ENCODE data around the gene MDFI. TPM values are rescaled to one million over a fixed set of nuclear protein-coding genes. Genes with fewer than 3 reads are reported as not detected.

Gene MDFI
- total RNA-seq, 4 donors from 2014 or later, result 1.4 to 6.5 (median 2.3) TPM; not detected in 1

DNA sequence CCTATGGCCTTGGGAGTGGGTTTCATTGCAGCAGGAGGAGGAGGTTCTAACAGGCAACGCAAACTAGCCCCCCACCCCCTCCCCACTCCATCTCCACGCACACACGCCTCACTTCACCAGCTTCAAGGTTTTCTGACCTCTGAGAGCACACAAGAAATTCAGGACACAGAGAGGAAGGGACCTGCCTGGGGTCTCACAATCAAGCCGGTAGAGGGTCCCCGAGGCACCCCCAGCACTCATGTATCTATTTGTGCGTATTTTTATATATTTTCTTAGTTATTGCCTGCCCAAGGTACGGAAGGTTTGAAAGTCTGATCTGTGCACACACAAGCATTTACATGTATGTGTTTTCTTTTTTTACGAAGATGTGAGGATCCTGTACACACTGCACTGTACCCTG lies 16.9 kb downstream of the MDFI start:
- no peak for TF ChIP-seq POLR2A (IDR thresholded peaks at IDR 0.05)
- no peak for TF ChIP-seq POLR2AphosphoS5 (IDR thresholded peaks at IDR 0.05)
- TF ChIP-seq, protein P1, sequence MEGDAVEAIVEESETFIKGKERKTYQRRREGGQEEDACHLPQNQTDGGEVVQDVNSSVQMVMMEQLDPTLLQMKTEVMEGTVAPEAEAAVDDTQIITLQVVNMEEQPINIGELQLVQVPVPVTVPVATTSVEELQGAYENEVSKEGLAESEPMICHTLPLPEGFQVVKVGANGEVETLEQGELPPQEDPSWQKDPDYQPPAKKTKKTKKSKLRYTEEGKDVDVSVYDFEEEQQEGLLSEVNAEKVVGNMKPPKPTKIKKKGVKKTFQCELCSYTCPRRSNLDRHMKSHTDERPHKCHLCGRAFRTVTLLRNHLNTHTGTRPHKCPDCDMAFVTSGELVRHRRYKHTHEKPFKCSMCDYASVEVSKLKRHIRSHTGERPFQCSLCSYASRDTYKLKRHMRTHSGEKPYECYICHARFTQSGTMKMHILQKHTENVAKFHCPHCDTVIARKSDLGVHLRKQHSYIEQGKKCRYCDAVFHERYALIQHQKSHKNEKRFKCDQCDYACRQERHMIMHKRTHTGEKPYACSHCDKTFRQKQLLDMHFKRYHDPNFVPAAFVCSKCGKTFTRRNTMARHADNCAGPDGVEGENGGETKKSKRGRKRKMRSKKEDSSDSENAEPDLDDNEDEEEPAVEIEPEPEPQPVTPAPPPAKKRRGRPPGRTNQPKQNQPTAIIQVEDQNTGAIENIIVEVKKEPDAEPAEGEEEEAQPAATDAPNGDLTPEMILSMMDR (IDR thresholded peaks at IDR 0.05), result no peak
- TF ChIP-seq EP300 (IDR thresholded peaks at IDR 0.05), result no peak
- no peak for ATAC-seq
- Histone ChIP-seq H3K4me1 (peaks cover 0 to 5% (median 0%) of the 10 kb centered on the region in 3 donors), H3K36me3 (no peaks in the 10 kb centered on the region), H3K9me3 (no peaks in the 10 kb centered on the region), H3K27me3 (peaks cover 58% of the 10 kb centered on the region), H3K4me3 (no peak overlapping the region), H3K27ac (no peak overlapping the region)
- 77 to 90% methylated on average over 2 to 6 of the region's 8 CpGs for WGBS, 2 donors (ENCODE audit: low coverage in 1 of 2)

DNA sequence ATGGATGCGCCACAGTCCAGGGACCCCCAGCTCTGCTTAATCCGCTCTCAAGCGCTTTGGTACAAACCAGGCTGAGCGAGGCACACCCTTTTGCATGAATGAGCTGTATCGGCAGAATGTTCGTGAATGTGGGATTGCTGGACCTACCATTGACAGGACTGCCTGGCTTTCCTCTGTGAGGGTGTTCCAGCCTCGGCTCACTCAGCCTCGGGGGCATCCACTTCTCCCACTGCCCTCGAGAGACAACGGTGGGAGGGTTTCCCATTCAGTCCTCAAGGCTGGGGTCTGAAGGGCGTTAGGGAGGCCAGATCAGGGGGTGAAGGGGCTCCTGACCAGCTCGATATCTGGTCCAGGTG lies 17.4 kb downstream of the MDFI start:
- Histone ChIP-seq H3K36me3 (no peaks in the 10 kb centered on the region), H3K4me3 (no peak overlapping the region), H3K9me3 (no peaks in the 10 kb centered on the region), H3K4me1 (peaks cover 0 to 5% (median 0%) of the 10 kb centered on the region in 3 donors), H3K27ac (no peak overlapping the region), H3K27me3 (peaks cover 63% of the 10 kb centered on the region)
- TF ChIP-seq POLR2A (IDR thresholded peaks at IDR 0.05) (no peak), POLR2AphosphoS5 (IDR thresholded peaks at IDR 0.05) (no peak), EP300 (IDR thresholded peaks at IDR 0.05) (no peak)
- TF ChIP-seq, protein P1 (IDR thresholded peaks at IDR 0.05), result no peak
- WGBS, 2 donors (ENCODE audit: low coverage in 1 of 2), result 20% methylated on average over 1 of the region's 12 CpGs; no CpG with 5 or more reads in 1 of the 2 donors
- no peak for ATAC-seq

DNA sequence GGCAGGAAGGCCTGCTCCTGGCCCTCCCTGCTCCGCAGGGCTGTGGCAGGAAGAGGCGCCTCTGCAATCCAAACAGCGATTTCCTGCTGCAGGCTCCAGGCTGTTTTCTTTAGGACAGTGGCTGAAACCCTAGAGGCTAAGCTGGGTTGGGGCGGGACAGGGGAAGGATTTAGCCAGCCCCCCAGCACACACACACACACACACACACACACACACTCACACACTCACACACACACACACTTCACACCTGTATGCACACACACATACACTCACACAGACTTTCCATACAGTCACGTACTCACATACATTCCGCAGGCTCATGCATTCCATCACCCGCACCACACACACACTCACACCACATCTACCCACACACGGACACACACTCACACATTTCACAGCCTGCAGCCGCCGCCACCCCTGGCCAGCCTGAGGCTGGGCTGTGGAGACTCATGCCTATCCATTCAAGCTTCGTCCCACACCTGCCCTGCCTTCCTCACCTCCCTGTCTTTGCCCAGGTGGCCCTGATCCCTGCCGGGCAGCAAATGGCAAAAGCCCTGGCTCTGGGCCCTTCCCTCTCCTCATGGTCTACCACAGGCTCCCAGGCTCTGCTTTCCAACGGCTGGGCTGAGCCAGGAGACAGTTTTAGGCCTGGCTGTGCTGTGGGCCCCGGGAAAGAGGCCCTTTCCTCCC lies 17.9 kb downstream of the MDFI start:
- WGBS, 2 donors (ENCODE audit: low coverage in 1 of 2), result 63 to 76% methylated on average over 4 to 8 of the region's 14 CpGs
- peaks cover 68% of the 10 kb centered on the region for H3K27me3 ChIP-seq
- no peak overlapping the region for H3K27ac ChIP-seq
- H3K4me3 ChIP-seq, result no peak overlapping the region
- no peaks in the 10 kb centered on the region for H3K36me3 ChIP-seq
- TF ChIP-seq EP300 (IDR thresholded peaks at IDR 0.05), result no peak
- H3K4me1 ChIP-seq, result peaks cover 0 to 5% (median 0%) of the 10 kb centered on the region in 3 donors
- ATAC-seq, result peak; percentile 7
- no peaks in the 10 kb centered on the region for H3K9me3 ChIP-seq

DNA sequence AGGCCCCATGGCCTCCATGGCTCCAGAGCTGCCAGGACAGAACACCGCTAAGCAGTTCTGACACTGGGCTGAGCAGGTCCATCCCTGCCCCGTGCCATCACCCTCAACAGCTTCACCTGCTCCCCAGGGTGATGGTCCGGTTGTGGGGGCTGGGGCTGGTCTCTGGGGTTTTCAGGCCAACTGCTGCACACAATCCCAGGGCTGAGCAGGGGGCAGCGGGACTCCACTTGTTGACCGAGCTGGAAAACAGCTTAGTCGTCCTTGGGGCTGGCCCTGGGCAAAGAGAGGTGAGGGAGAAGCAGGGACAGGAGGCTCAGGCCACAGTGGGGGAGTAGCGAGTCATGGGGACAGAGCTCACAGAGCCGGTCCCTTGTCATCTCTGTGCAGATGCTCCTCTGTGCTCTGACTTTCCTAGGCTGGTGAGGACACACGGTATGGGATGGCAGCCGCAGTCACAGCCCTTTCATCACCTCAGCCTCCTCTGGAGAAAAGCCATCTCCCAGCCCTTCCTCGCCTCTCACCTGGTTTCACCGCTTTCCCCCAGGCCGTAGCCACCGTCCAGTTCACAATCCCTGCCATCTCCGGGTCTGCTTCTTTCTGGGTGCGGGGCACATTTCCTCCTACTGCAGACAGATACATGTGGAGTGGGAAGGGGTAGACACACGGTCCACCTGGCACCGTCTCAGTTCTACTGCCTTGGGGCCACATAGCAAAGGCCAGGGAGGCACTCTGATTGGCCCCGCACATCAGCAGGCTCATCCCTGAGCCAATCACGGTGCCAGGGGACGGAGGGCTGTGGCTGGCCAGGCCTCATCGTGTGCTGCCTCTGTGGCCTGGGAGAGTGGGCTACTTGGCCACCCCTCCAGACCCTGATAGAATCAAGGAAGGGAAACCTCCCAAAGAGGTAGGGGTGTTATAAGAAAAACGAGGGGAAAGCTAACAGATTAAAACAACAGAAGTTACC lies 19.1 kb downstream of the MDFI start:
- Histone ChIP-seq H3K9me3 (no peaks in the 10 kb centered on the region), H3K4me3 (no peak overlapping the region), H3K4me1 (peaks cover 0 to 5% (median 0%) of the 10 kb centered on the region in 3 donors), H3K27ac (no peak overlapping the region), H3K36me3 (no peaks in the 10 kb centered on the region), H3K27me3 (peaks cover 65% of the 10 kb centered on the region)
- no peak for ATAC-seq
- 91% methylated on average over 12 of the region's 23 CpGs; no CpG with 5 or more reads in 1 of the 2 donors for WGBS, 2 donors (ENCODE audit: low coverage in 1 of 2)
- no peak for TF ChIP-seq POLR2AphosphoS5 (IDR thresholded peaks at IDR 0.05)
- no peak for TF ChIP-seq POLR2A (IDR thresholded peaks at IDR 0.05)
- no peak for TF ChIP-seq EP300 (IDR thresholded peaks at IDR 0.05)
- TF ChIP-seq, protein P1 (IDR thresholded peaks at IDR 0.05), result no peak

DNA sequence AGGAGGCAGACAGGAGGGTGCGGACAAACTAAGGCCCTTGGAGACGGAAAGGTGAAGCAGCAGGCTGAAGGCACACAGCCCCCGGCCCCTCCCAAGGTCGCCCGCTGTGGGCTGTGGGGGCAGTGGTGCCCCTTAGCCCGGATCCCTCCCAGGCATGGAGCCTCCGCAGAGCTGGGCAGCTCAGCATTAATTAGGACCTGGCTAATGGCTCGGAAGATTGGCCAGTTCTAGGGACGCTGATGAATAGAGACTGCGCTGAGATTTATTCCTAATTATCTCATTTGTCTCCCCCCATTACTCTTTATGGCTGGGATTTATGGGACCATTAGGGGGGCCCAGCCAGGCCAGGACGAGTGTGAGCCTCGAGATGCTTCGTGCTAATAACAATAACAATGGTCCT lies 20.4 kb downstream of the MDFI start:
- Histone ChIP-seq H3K9me3 (no peaks in the 10 kb centered on the region), H3K27ac (no peak overlapping the region), H3K4me1 (peaks cover 0 to 5% (median 0%) of the 10 kb centered on the region in 3 donors), H3K4me3 (no peak overlapping the region), H3K27me3 (peaks cover 62% of the 10 kb centered on the region), H3K36me3 (no peaks in the 10 kb centered on the region)
- TF ChIP-seq POLR2AphosphoS5 (IDR thresholded peaks at IDR 0.05) (no peak), POLR2A (IDR thresholded peaks at IDR 0.05) (no peak), EP300 (IDR thresholded peaks at IDR 0.05) (no peak)
- TF ChIP-seq, protein P1 (IDR thresholded peaks at IDR 0.05), result no peak
- no peak for ATAC-seq
- WGBS, 2 donors (ENCODE audit: low coverage in 1 of 2), result 88 to 95% methylated on average over 4 to 11 of the region's 13 CpGs
